ENCODE data around the gene ARHGAP24.

- TF ChIP-seq EGR1 (IDR thresholded peaks at IDR 0.05; ENCODE audit: low read depth), result no peak
- TF ChIP-seq POLR2AphosphoS5 (IDR thresholded peaks at IDR 0.05; ENCODE audit: low read depth, low read length), result no peak
- TF ChIP-seq, protein P1, sequence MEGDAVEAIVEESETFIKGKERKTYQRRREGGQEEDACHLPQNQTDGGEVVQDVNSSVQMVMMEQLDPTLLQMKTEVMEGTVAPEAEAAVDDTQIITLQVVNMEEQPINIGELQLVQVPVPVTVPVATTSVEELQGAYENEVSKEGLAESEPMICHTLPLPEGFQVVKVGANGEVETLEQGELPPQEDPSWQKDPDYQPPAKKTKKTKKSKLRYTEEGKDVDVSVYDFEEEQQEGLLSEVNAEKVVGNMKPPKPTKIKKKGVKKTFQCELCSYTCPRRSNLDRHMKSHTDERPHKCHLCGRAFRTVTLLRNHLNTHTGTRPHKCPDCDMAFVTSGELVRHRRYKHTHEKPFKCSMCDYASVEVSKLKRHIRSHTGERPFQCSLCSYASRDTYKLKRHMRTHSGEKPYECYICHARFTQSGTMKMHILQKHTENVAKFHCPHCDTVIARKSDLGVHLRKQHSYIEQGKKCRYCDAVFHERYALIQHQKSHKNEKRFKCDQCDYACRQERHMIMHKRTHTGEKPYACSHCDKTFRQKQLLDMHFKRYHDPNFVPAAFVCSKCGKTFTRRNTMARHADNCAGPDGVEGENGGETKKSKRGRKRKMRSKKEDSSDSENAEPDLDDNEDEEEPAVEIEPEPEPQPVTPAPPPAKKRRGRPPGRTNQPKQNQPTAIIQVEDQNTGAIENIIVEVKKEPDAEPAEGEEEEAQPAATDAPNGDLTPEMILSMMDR (IDR thresholded peaks at IDR 0.05 in 2 of 3, conservative IDR thresholded peaks at IDR 0.05 in 1 of 3; ENCODE audit: borderline replicate concordance in 1 of 3, insufficient read depth in 1 of 3, low read depth in 2 of 3, low read length in 2 of 3), result no peak
- TF ChIP-seq EZH2 (IDR thresholded peaks at IDR 0.05), result no peak
- TF ChIP-seq POLR2A (IDR thresholded peaks at IDR 0.05; ENCODE audit: borderline replicate concordance, extremely low read depth, insufficient read depth, insufficient read length), result no peak
- TF ChIP-seq, protein P2, sequence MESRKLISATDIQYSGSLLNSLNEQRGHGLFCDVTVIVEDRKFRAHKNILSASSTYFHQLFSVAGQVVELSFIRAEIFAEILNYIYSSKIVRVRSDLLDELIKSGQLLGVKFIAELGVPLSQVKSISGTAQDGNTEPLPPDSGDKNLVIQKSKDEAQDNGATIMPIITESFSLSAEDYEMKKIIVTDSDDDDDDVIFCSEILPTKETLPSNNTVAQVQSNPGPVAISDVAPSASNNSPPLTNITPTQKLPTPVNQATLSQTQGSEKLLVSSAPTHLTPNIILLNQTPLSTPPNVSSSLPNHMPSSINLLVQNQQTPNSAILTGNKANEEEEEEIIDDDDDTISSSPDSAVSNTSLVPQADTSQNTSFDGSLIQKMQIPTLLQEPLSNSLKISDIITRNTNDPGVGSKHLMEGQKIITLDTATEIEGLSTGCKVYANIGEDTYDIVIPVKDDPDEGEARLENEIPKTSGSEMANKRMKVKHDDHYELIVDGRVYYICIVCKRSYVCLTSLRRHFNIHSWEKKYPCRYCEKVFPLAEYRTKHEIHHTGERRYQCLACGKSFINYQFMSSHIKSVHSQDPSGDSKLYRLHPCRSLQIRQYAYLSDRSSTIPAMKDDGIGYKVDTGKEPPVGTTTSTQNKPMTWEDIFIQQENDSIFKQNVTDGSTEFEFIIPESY (IDR thresholded peaks at IDR 0.05; ENCODE audit: extremely low read depth, insufficient replicate concordance, low read length), result no peak
- TF ChIP-seq, protein P3, sequence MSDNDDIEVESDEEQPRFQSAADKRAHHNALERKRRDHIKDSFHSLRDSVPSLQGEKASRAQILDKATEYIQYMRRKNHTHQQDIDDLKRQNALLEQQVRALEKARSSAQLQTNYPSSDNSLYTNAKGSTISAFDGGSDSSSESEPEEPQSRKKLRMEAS (IDR thresholded peaks at IDR 0.05), result no peak
- TF ChIP-seq ATF3 (IDR thresholded peaks at IDR 0.05), result no peak
- TF ChIP-seq EZH2phosphoT487 (IDR thresholded peaks at IDR 0.05; ENCODE audit: borderline replicate concordance), result no peak
- no peak for TF ChIP-seq SP1 (IDR thresholded peaks at IDR 0.05; ENCODE audit: low read depth)
Measured at GRCh38 chr4:85932500-85933290, 457.7 kb downstream of the ARHGAP24 start.
